GM12891 (cell line): ENCODE results near the gene PROK1.

ENCODE experiments used
- POU2F2 ChIP-seq: IDR thresholded peaks from 2 replicates; pipeline ENCODE4 v1.6.1; 2011; ENCODE audit warnings: low read depth, mild to moderate bottlenecking, control low read depth, low read length, moderate library complexity
- TAF1 ChIP-seq: IDR thresholded peaks from 2 replicates; pipeline ENCODE4 v1.6.1; 2011; ENCODE audit warnings: low read depth, low read length, control low read depth

DNA sequence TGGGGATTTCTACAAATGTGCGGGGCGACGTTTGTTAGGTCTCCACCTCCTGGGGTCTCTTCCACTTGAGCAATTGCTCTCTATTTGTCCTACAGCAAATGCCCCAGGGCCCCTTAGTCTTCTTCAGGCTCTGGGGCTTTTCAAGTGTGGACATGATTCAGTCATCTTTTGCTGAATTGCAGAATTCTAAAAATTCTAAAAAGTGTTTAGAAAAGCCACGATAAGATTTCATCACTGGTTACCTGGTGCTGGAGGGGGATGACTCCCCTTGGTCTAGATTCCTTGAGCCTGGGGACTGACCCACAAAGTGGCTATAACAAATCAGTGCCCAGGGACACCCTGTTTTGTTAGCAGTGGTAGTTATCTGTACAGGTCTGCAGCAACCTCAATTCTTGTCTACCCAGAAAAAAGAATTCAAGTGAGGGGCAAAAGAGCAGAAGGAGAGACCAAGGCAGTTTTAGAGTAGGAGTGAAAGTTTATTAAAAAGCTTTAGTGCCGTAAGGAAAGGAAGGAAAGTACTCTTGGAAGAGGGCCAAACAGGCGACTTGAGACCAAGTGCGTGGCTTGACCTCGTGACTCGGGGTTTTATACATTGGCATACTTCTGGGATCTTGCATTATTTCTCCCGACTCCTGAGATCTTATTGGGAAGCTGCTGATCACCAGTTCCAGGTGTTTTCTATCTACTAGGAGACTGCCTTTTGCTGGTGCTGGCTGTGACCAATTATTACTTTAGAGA, 25.2 kb downstream of the PROK1 start:
- TF ChIP-seq POU2F2 (no peak), TAF1 (no peak)
